GM12891 (cell line): ENCODE data around the gene ZNF391.

Source experiments
- PAX5 ChIP-seq: IDR thresholded peaks from 2 replicates; pipeline ENCODE4 v1.6.1; 2011; ENCODE audit warnings: low read length, moderate library complexity, mild to moderate bottlenecking; ENCODE audit not compliant: insufficient read depth, severe bottlenecking
- POLR2A ChIP-seq: IDR thresholded peaks from 2 replicates; pipeline ENCODE4 v1.6.1; 2011; ENCODE audit warnings: low read depth, low read length, control low read depth
- POLR2AphosphoS5 ChIP-seq: IDR thresholded peaks from 2 replicates; pipeline ENCODE4 v1.6.1; 2011; ENCODE audit warnings: low read depth, low read length, control low read depth
- TAF1 ChIP-seq: IDR thresholded peaks from 2 replicates; pipeline ENCODE4 v1.6.1; 2011; ENCODE audit warnings: low read depth, low read length, control low read depth

DNA sequence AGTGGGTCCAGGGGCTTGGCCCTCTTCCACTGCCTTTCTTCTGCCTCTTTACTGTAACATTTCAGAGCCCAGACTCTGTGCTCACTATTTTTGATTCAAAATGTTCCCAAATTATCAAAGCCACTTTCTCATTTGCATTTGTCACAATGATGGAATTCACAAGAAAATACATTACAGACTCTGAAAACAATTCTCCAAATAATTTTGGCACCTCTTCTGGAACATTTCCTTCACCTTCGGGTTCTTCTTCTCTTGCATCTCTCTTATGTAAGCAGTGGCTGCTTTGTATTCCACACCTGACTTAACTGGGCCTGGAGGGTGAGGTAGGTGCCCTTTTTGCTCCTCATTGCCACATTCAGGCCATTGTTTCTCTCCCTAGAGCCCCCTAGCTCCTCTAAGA lies 54.4 kb downstream of the ZNF391 start:
- TF ChIP-seq POLR2AphosphoS5 (no peak), POLR2A (no peak), TAF1 (no peak), PAX5 (no peak)
